ENCODE results near the gene TMEM135.

DNA sequence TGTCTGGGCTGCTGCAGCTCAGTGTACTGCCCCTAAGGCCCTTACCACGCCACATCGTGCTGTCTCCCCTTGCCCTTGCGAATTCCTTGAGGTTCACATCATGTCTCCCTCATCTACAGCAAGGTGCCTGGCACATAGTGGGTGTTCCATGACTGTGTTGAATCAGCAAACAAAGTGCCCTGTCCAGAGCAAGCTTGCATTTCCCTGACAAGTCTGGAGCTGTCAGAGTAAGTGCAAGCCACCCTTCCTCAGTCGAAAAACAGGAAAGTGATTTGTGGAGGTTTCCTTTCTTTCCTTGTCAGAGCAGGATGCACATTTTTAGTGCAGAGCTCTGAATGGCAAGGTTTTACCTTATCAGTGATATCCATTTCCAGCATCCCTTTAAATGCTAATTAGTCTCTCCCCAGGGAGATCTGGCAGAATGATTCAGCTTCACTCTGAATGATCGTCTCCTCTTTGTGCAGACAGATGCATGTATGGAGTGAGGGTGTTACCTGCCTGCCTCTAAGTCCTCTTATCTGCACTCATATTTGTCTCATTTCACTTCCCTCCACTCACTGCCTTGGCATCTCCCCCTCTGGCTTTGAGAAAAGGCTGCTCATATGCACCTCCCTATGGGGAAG lies 331.2 kb downstream of the TMEM135 start:
- TF ChIP-seq ZNF274 (IDR thresholded peaks at IDR 0.05; ENCODE audit: low read depth, low read length) (no peak), YY1 (IDR thresholded peaks at IDR 0.05; ENCODE audit: insufficient read depth, insufficient read length) (no peak), SUZ12 (IDR thresholded peaks at IDR 0.05; ENCODE audit: extremely low read depth, insufficient read depth, insufficient read length) (no peak)

Data from NT2/D1 (cell line).